Measurements from ENCODE around the gene NPNT. TPM values are rescaled to one million over a fixed set of nuclear protein-coding genes. Genes with fewer than 3 reads are reported as not detected.

The NPNT gene
- total RNA-seq, 3 donors from 2014 or later = 1.4 to 26.8 (median 11.1) TPM

DNA sequence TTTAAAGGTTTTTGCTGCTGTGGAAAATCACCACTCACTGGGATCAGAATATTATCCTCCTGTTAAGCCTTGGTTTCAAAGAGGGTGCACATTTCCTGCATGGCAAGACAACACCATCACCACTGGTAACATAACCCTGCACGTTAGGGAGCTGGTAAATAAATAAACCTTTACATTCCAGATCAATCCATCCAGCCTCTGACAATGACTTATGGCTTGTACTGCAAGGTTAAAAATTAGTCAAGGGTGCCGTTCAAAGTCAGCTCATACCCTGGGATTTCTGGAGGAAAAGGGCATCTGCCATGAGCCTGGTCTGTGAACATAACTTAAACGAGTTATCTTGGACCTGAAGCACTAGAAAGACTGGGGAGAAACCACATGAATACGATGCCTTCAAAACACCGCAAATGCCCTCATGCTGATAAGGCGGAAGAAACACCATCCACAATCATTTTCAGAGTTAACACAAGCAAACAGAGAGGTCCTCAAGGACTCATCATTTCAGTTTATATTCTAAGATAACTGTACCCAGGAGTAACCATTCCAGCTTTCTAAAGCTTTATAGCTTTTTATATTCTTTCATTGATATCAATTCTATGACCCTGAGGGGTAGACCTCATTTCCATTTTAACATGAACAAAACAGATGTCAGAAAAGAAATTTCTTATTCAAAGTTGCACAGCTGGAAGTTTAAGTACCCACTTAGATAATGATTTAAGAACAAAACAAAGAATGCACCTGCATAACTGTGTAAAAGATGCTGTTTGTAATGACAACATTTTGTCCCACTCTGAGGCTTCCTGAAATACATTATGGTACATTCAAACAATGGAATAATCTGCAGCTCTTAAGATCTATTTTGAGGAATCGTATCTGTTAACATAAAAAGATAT, 103.1 kb downstream of the NPNT start:
- no peak overlapping the region for H3K27ac ChIP-seq
- no peaks in the 10 kb centered on the region for H3K9me3 ChIP-seq
- no peak for DNase-seq (ENCODE audit: low spot score in 2 of 2)
- TF ChIP-seq POLR2AphosphoS5 (IDR thresholded peaks at IDR 0.05) (no peak), POLR2A (IDR thresholded peaks at IDR 0.05) (no peak)
- TF ChIP-seq, protein P1, sequence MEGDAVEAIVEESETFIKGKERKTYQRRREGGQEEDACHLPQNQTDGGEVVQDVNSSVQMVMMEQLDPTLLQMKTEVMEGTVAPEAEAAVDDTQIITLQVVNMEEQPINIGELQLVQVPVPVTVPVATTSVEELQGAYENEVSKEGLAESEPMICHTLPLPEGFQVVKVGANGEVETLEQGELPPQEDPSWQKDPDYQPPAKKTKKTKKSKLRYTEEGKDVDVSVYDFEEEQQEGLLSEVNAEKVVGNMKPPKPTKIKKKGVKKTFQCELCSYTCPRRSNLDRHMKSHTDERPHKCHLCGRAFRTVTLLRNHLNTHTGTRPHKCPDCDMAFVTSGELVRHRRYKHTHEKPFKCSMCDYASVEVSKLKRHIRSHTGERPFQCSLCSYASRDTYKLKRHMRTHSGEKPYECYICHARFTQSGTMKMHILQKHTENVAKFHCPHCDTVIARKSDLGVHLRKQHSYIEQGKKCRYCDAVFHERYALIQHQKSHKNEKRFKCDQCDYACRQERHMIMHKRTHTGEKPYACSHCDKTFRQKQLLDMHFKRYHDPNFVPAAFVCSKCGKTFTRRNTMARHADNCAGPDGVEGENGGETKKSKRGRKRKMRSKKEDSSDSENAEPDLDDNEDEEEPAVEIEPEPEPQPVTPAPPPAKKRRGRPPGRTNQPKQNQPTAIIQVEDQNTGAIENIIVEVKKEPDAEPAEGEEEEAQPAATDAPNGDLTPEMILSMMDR (IDR thresholded peaks at IDR 0.05) = no peak
- no peaks in the 10 kb centered on the region for H3K27me3 ChIP-seq
- intact Hi-C loops (cut with DNase I; ENCODE audit: low total_unique reads) = no loop called here
- no peaks in the 10 kb centered on the region for H3K36me3 ChIP-seq
- no peak overlapping the region for H3K4me3 ChIP-seq
- no peaks in the 10 kb centered on the region for H3K4me1 ChIP-seq

DNA sequence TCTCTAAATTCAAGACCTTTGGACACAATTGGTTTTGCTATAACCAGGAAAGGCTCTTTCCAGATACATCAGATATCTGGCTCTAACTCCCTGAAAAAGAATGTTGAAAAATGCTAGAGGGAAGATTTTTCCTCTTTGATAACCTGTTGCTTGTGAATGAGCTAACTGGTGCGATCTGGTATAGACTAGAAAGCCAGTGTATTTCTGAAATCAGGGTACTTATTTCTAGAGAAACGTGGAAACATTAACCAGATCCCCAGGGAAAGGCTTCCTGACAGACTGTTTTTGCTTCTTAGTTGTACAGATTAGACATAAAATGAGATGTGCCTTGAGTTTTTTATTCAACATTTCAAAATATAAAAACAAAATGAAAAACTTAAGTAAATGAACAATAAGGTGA, 107.7 kb downstream of the NPNT start:
- TF ChIP-seq POLR2AphosphoS5 (IDR thresholded peaks at IDR 0.05) = no peak
- TF ChIP-seq, protein P1 (IDR thresholded peaks at IDR 0.05) = no peak
- no peak for TF ChIP-seq POLR2A (IDR thresholded peaks at IDR 0.05)

DNA sequence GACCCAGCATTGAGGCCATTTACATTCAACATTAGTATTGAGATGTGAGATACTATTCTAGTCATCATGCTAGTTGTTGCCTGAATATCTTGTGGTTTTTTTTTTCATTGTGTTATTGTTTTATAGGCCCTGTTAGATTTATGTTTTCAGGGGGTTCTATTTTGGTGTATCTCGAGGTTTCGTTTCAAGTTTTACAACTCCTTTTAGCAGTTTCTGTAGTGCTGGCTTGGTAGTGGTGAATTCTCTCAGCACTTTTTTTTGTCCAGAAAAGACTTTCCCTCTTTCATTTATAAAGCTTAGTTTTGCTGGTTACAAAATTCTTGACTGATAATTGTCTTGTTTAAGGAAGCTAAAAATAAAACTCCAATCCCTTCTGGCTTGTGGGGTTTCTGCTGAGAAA, 115.5 kb downstream of the NPNT start:
- H3K27me3 ChIP-seq = no peaks in the 10 kb centered on the region
- TF ChIP-seq, protein P1 (IDR thresholded peaks at IDR 0.05) = no peak
- no peak for TF ChIP-seq POLR2A (IDR thresholded peaks at IDR 0.05)
- TF ChIP-seq POLR2AphosphoS5 (IDR thresholded peaks at IDR 0.05) = no peak
- H3K9me3 ChIP-seq = peaks cover 14 to 19% of the 10 kb centered on the region in 2 donors
- no peak for DNase-seq (ENCODE audit: low spot score in 2 of 2)
- intact Hi-C loops (cut with DNase I; ENCODE audit: low total_unique reads) = no loop called here
- no peak overlapping the region for H3K27ac ChIP-seq
- H3K4me1 ChIP-seq = no peaks in the 10 kb centered on the region
- H3K4me3 ChIP-seq = no peak overlapping the region
- no peaks in the 10 kb centered on the region for H3K36me3 ChIP-seq

More for the DNA sequence above, 107.7 kb downstream of the NPNT start:
- Histone ChIP-seq H3K9me3 (no peaks in the 10 kb centered on the region), H3K4me1 (no peaks in the 10 kb centered on the region), H3K4me3 (no peak overlapping the region), H3K36me3 (no peaks in the 10 kb centered on the region), H3K27me3 (no peaks in the 10 kb centered on the region), H3K27ac (no peak overlapping the region)
- DNase-seq (ENCODE audit: low spot score in 2 of 2) = no peak
- intact Hi-C loops (cut with DNase I; ENCODE audit: low total_unique reads) = no loop called here

DNA sequence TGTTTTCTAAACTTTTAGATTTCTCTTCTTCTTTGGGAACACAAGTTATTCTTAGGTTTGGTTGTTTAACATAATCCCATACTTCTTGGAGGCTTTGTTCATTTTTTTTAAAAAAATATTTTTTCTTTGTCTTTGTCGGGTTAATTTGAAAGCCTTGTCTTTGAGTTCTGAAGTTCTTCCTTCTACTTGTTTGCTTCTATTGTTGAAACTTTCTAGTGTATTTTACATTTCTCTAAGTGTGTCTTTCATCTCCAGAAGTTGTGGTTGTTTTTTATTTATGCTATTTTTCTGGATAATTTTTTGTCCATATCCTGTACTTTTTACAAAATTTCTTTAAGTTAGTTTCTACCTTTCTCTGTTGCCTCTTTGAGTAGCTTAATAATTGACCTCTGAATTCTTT, 116.1 kb downstream of the NPNT start:
- Histone ChIP-seq H3K27me3 (no peaks in the 10 kb centered on the region), H3K9me3 (peaks cover 14 to 19% of the 10 kb centered on the region in 2 donors), H3K36me3 (no peaks in the 10 kb centered on the region), H3K4me1 (no peaks in the 10 kb centered on the region), H3K4me3 (no peak overlapping the region), H3K27ac (no peak overlapping the region)
- no peak for DNase-seq (ENCODE audit: low spot score in 2 of 2)
- intact Hi-C loops (cut with DNase I; ENCODE audit: low total_unique reads) = no loop called here
- no peak for TF ChIP-seq POLR2A (IDR thresholded peaks at IDR 0.05)
- TF ChIP-seq POLR2AphosphoS5 (IDR thresholded peaks at IDR 0.05) = no peak
- TF ChIP-seq, protein P1 (IDR thresholded peaks at IDR 0.05) = no peak

DNA sequence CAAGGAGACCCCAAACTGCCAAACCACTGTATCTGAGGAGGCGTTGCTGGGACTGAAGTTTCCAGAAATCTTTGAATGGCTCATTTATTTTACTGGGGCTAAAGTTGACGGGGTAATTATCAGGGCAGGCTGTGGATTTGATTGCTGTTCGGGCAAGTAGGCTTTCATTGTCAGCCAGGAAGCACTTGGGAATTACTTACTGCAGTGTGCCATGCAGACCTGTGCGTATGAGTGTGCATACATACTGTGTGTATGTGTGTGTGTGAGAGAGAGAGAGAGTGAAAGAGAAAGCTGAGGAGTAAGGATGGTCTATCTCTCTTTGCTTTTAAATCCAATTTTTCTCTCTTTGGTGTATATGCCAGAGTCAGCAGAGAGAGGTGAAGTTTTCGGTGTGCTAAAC, 122.7 kb downstream of the NPNT start:
- H3K36me3 ChIP-seq = no peaks in the 10 kb centered on the region
- no peak overlapping the region for H3K27ac ChIP-seq
- no peaks in the 10 kb centered on the region for H3K4me1 ChIP-seq
- intact Hi-C loops (cut with DNase I; ENCODE audit: low total_unique reads) = no loop called here
- DNase-seq (ENCODE audit: low spot score in 2 of 2) = no peak
- no peaks in the 10 kb centered on the region for H3K27me3 ChIP-seq
- peaks cover 0 to 6% of the 10 kb centered on the region in 2 donors for H3K9me3 ChIP-seq
- no peak for TF ChIP-seq POLR2A (IDR thresholded peaks at IDR 0.05)
- TF ChIP-seq, protein P1 (IDR thresholded peaks at IDR 0.05) = no peak
- TF ChIP-seq POLR2AphosphoS5 (IDR thresholded peaks at IDR 0.05) = no peak
- no peak overlapping the region for H3K4me3 ChIP-seq

Measured in breast epithelium (tissue), 4 donors.